ENCODE results near the gene MCEE.
"Not testable (repeated sequence)": the region's sequence is repeated elsewhere in the genome, so short reads cannot be mapped to it uniquely, and the experiment has no call there.

MCEE gene

GRCh38 chr2:71125506-71126294, 4.3 kb downstream of the MCEE start:
- no peak for DNase-seq

GRCh38 chr2:71122387-71123298, 7.4 kb downstream of the MCEE start:
- DNase-seq = no peak

GRCh38 chr2:71121479-71121878, 8.6 kb downstream of the MCEE start:
- DNase-seq = no peak

GRCh38 chr2:71120195-71120594, 9.8 kb downstream of the MCEE start:
- DNase-seq = no peak

GRCh38 chr2:71117063-71117462, 13.0 kb downstream of the MCEE start:
- DNase-seq = no peak

GRCh38 chr2:71113843-71114242, 16.2 kb downstream of the MCEE start:
- DNase-seq = no peak

GRCh38 chr2:71108091-71108490, 21.9 kb downstream of the MCEE start:
- no peak for DNase-seq

GRCh38 chr2:71106463-71106862, 23.6 kb downstream of the MCEE start:
- not testable (repeated sequence) for DNase-seq

GRCh38 chr2:71103809-71104208, 26.2 kb downstream of the MCEE start:
- DNase-seq = no peak

- no peak for DNase-seq
Measured at GRCh38 chr2:71102981-71103681, 26.9 kb downstream of the MCEE start.

GRCh38 chr2:71101656-71102055, 28.4 kb downstream of the MCEE start:
- DNase-seq = no peak

GRCh38 chr2:71100195-71100964, 29.6 kb downstream of the MCEE start:
- peak; percentile 40 for DNase-seq

GRCh38 chr2:71092491-71093260, 37.4 kb downstream of the MCEE start:
- not testable (repeated sequence) for DNase-seq

- DNase-seq = not testable (repeated sequence)
Measured at GRCh38 chr2:71091808-71092207, 38.2 kb downstream of the MCEE start.

- not testable (repeated sequence) for DNase-seq
Measured at GRCh38 chr2:71089475-71089874, 40.6 kb downstream of the MCEE start.

GRCh38 chr2:71085325-71086003, 44.6 kb downstream of the MCEE start:
- DNase-seq = not testable (repeated sequence)

GRCh38 chr2:71083752-71084312, 46.2 kb downstream of the MCEE start:
- not testable (repeated sequence) for DNase-seq

GRCh38 chr2:71083297-71083696, 46.7 kb downstream of the MCEE start:
- DNase-seq = not testable (repeated sequence)

- no peak for DNase-seq
Measured at GRCh38 chr2:71082402-71083252, 47.4 kb downstream of the MCEE start.

- no peak for DNase-seq
Measured at GRCh38 chr2:71078624-71079023, 51.4 kb downstream of the MCEE start.
